ENCODE data around the gene CFLAR. TPM values are rescaled to one million over a fixed set of nuclear protein-coding genes. Genes with fewer than 3 reads are reported as not detected.
A peak's percentile ranks its signal among the peaks of the same experiment; 100 is the strongest.

CFLAR gene
- total and polyA plus RNA-seq, 9 of the 15 experiments (the other 6 are each of a cell fraction or from before 2014, with no cell fraction given), result 27.5 to 102 (median 54.0) TPM

DNA sequence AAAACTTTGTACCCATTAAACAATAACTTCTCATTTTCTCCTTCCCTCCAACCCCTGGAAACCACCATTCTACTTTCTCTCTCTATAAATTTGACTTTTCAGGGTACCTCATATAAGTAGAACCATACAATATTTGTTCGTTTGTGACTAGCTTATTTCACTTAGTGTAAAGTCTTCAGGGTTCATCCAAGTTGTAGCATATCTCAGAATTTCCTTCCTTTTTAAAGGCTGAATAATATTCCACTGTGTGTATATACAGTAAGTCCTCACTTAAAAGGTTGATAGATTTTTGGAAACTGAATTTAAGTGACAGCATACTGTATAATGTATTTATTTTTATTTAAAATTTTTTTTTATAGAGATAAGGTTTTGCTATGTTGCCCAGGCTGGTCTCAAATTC lies 80.8 kb downstream of the CFLAR start:
- H3K9ac ChIP-seq (ENCODE audit: insufficient read depth in 1 of 2, low read depth in 2 of 2, low read length in 2 of 2), result no peak overlapping the region
- no peak overlapping the region for H3K4me3 ChIP-seq
- H3K9me1 ChIP-seq (ENCODE audit: control insufficient read depth, insufficient read depth, low read length), result no peaks in the 10 kb centered on the region
- no peaks in the 10 kb centered on the region for H3K27me3 ChIP-seq (ENCODE audit: control insufficient read depth in 2 of 2, insufficient read depth in 2 of 2, low read length in 2 of 2)
- BruUV-seq (replicated peaks), result no TSS peak
- intact Hi-C loops (cut with micrococcal nuclease), result no loop called here
- peaks cover 7 to 8% of the 10 kb centered on the region in 2 experiments; a peak in 3 of 5 replicates for H3K4me1 ChIP-seq (replicated peaks in 1 of 2; ENCODE audit: control insufficient read depth in 2 of 2, insufficient read depth in 2 of 2, low read length in 2 of 2)
- FAIRE-seq, result no peak
- CTCF ChIA-PET (ENCODE audit: low intra/inter-chr PET ratio), result no interaction called here
- in situ Hi-C loops (cut with MboI), result loop anchor here (25.0 kb wide), 1 partner anchor 485 kb away; no protein-coding TSS in a partner anchor
- H3K9me3 ChIP-seq (replicated peaks; ENCODE audit: control insufficient read depth, insufficient read depth, low read depth, low read length), result no peaks in the 10 kb centered on the region
- POLR2A ChIA-PET, result no interaction called here
- no peak for ATAC-seq
- H3K36me3 ChIP-seq (ENCODE audit: control insufficient read depth, insufficient read depth, low read length), result peaks cover 62% of the 10 kb centered on the region; the same call in 2 of the 3 replicates
- no peaks in the 10 kb centered on the region for H3K79me2 ChIP-seq (ENCODE audit: control insufficient read depth, insufficient read depth, low read length)
- no peak overlapping the region for H3K27ac ChIP-seq (ENCODE audit: extremely low read depth, low read depth, low read length)
- TF ChIP-seq KAT8 (IDR thresholded peaks at IDR 0.05; ENCODE audit: low read depth) (no peak), RBM25 (IDR thresholded peaks at IDR 0.05; ENCODE audit: low read depth, low read length, severe bottlenecking) (peak; percentile 31), STAT5A (IDR thresholded peaks at IDR 0.05; ENCODE audit: borderline replicate concordance, low read length) (no peak), ETV5 (CRISPR knock-in tag; IDR thresholded peaks at IDR 0.05; ENCODE audit: low read depth) (no peak), RB1 (IDR thresholded peaks at IDR 0.05; ENCODE audit: low read depth) (no peak), ZNF146 (CRISPR knock-in tag; IDR thresholded peaks at IDR 0.05; ENCODE audit: unreplicated experiment) (peak; percentile 81), POLR2H (tag; IDR thresholded peaks at IDR 0.05; ENCODE audit: low read depth) (no peak)
- DNase-seq (ENCODE audit: extremely low read depth in 1 of 4, low spot score in 3 of 4), result no peak
- no peak overlapping the region for H2AFZ ChIP-seq (ENCODE audit: low read depth, low read length)
- no peak overlapping the region for H3K4me2 ChIP-seq (ENCODE audit: insufficient read depth, low read length)
- WGBS (ENCODE audit: insufficient coverage, low coverage, missing lambda C conversion rate), result 33% methylated on average over 1 of the region's 1 CpG
- H4K20me1 ChIP-seq (replicated peaks; ENCODE audit: control insufficient read depth, insufficient read depth, low read length), result no peaks in the 10 kb centered on the region

Measured in K562 (cell line).